Measurements from ENCODE around the gene TRIO.

- no peak for TF ChIP-seq SUZ12 (IDR thresholded peaks at IDR 0.05; ENCODE audit: low read length)
- no peak for TF ChIP-seq MAFK (IDR thresholded peaks at IDR 0.05; ENCODE audit: low read depth, low read length)
- TF ChIP-seq, protein P1, sequence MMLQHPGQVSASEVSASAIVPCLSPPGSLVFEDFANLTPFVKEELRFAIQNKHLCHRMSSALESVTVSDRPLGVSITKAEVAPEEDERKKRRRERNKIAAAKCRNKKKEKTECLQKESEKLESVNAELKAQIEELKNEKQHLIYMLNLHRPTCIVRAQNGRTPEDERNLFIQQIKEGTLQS (IDR thresholded peaks at IDR 0.05; ENCODE audit: insufficient read depth, low read depth, low read length), result no peak
- TF ChIP-seq POLR2A (IDR thresholded peaks at IDR 0.05; ENCODE audit: control extremely low read depth in 1 of 2, low read depth in 2 of 2, low read length in 2 of 2), result no peak
- TF ChIP-seq, protein P2, sequence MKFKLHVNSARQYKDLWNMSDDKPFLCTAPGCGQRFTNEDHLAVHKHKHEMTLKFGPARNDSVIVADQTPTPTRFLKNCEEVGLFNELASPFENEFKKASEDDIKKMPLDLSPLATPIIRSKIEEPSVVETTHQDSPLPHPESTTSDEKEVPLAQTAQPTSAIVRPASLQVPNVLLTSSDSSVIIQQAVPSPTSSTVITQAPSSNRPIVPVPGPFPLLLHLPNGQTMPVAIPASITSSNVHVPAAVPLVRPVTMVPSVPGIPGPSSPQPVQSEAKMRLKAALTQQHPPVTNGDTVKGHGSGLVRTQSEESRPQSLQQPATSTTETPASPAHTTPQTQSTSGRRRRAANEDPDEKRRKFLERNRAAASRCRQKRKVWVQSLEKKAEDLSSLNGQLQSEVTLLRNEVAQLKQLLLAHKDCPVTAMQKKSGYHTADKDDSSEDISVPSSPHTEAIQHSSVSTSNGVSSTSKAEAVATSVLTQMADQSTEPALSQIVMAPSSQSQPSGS (IDR thresholded peaks at IDR 0.05; ENCODE audit: low read length), result no peak
- TF ChIP-seq CTCF (IDR thresholded peaks at IDR 0.05; ENCODE audit: control extremely low read depth in 1 of 3, insufficient read depth in 1 of 3, low read depth in 1 of 3, low read length in 3 of 3), result no peak
- no peak for TF ChIP-seq RAD21 (IDR thresholded peaks at IDR 0.05 in 1 of 2, conservative IDR thresholded peaks at IDR 0.05 in 1 of 2; ENCODE audit: low read depth in 2 of 2, low read length in 2 of 2)
- TF ChIP-seq NANOG (IDR thresholded peaks at IDR 0.05; ENCODE audit: insufficient read depth, low read depth, low read length, poor library complexity, severe bottlenecking), result no peak
- TF ChIP-seq, protein P3, sequence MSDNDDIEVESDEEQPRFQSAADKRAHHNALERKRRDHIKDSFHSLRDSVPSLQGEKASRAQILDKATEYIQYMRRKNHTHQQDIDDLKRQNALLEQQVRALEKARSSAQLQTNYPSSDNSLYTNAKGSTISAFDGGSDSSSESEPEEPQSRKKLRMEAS (IDR thresholded peaks at IDR 0.05), result no peak
- TF ChIP-seq TCF12 (IDR thresholded peaks at IDR 0.05; ENCODE audit: low read depth, low read length), result no peak
These were observed 113.7 kb downstream of the TRIO start for GRCh38 chr5:14256756-14257393.
